HepG2 (cell line): Measurements from ENCODE around the gene BAIAP2L1. TPM values are rescaled to one million over a fixed set of nuclear protein-coding genes. Genes with fewer than 3 reads are reported as not detected.
"Not testable (repeated sequence)": the region's sequence is repeated elsewhere in the genome, so short reads cannot be mapped to it uniquely, and the experiment has no call there.

ENCODE experiments used
- ATF3 ChIP-seq: sonication (generic); formaldehyde crosslinking; IDR thresholded peaks from 2 replicates; pipeline ENCODE4 v1.4.0; 2020; ENCODE audit warnings: missing genetic modification reagents
- ETV5 ChIP-seq: IDR thresholded peaks from 2 replicates; pipeline ENCODE4 v1.6.1; 2018; ENCODE audit warnings: missing biosample characterization, missing genetic modification reagents, inconsistent platforms, borderline replicate concordance
- FOXJ3 ChIP-seq: sonication (generic); formaldehyde crosslinking; IDR thresholded peaks from 2 replicates; pipeline ENCODE4 v1.4.0; 2020; ENCODE audit warnings: missing genetic modification reagents, mild to moderate bottlenecking, borderline replicate concordance
- FOXP1 ChIP-seq, 2 experiments: fragments of 450-650 bp in 1 of 2; IDR thresholded peaks; 2 replicates each; pipeline ENCODE4 v1.6.1; 2017 to 2018; ENCODE audit warnings: antibody characterized with exemption in 1 of 2
- FUBP1 ChIP-seq: sonication (generic); formaldehyde crosslinking; IDR thresholded peaks from 2 replicates; pipeline ENCODE4 v1.5.1; 2020; ENCODE audit warnings: missing genetic modification reagents, mild to moderate bottlenecking, borderline replicate concordance
- MED1 ChIP-seq: sonication (generic); formaldehyde crosslinking; IDR thresholded peaks from 2 replicates; pipeline ENCODE4 v1.4.0; 2020; ENCODE audit warnings: missing genetic modification reagents
- MIER3 ChIP-seq: IDR thresholded peaks from 2 replicates; pipeline ENCODE4 v1.6.1; 2016; ENCODE audit warnings: missing compliant biosample characterization, borderline replicate concordance
- NFKBIZ ChIP-seq: IDR thresholded peaks from 2 replicates; pipeline ENCODE4 v1.6.1; 2018; ENCODE audit warnings: missing genetic modification reagents, missing compliant biosample characterization
- NPAS2 ChIP-seq: sonication (generic); formaldehyde crosslinking; IDR thresholded peaks from 2 replicates; pipeline ENCODE4 v1.8.0; 2022; ENCODE audit warnings: mild to moderate bottlenecking, missing genetic modification reagents, borderline replicate concordance
- PITX1 ChIP-seq: sonication (generic); formaldehyde crosslinking; IDR thresholded peaks from 2 replicates; pipeline ENCODE4 v1.5.1; 2020; ENCODE audit warnings: mild to moderate bottlenecking, missing genetic modification reagents
- RARA ChIP-seq: IDR thresholded peaks from 2 replicates; pipeline ENCODE4 v1.6.1; 2016; ENCODE audit warnings: missing genetic modification reagents, missing compliant biosample characterization
- RXRA ChIP-seq: sonication (generic); formaldehyde crosslinking; IDR thresholded peaks from 2 replicates; pipeline ENCODE4 v1.5.1; 2020; ENCODE audit warnings: missing genetic modification reagents
- RXRB ChIP-seq: IDR thresholded peaks from 2 replicates; pipeline ENCODE4 v1.6.1; 2016; ENCODE audit warnings: borderline replicate concordance, missing genetic modification reagents, missing compliant biosample characterization
- SOX5 ChIP-seq: IDR thresholded peaks from 2 replicates; pipeline ENCODE4 v1.6.1; 2016; ENCODE audit warnings: borderline replicate concordance
- SP5 ChIP-seq: IDR thresholded peaks from 2 replicates; pipeline ENCODE4 v1.6.1; 2016; ENCODE audit warnings: low read depth, borderline replicate concordance
- THRA ChIP-seq: sonication (generic); formaldehyde crosslinking; IDR thresholded peaks from 2 replicates; pipeline ENCODE4 v1.4.0; 2020; ENCODE audit warnings: missing genetic modification reagents, borderline replicate concordance
- TOE1 ChIP-seq: sonication (generic); formaldehyde crosslinking; IDR thresholded peaks from 2 replicates; pipeline ENCODE4 v1.4.0; 2020; ENCODE audit warnings: mild to moderate bottlenecking, missing genetic modification reagents
- YEATS2 ChIP-seq: sonication (generic); formaldehyde crosslinking; IDR thresholded peaks from 2 replicates; pipeline ENCODE4 v1.4.0; 2020; ENCODE audit warnings: missing genetic modification reagents, borderline replicate concordance
- ZEB1 ChIP-seq: IDR thresholded peaks from 2 replicates; pipeline ENCODE4 v1.6.1; 2012; ENCODE audit warnings: mild to moderate bottlenecking, low read depth, inconsistent platforms; ENCODE audit not compliant: insufficient replicate concordance
- ZFY ChIP-seq: sonication (generic); formaldehyde crosslinking; IDR thresholded peaks from 2 replicates; pipeline ENCODE4 v1.4.0; 2020; ENCODE audit warnings: missing genetic modification reagents
- ZKSCAN8 ChIP-seq: IDR thresholded peaks from 2 replicates; pipeline ENCODE4 v1.6.1; 2016; ENCODE audit warnings: borderline replicate concordance, missing genetic modification reagents, missing compliant biosample characterization
- ZNF121 ChIP-seq: sonication (generic); formaldehyde crosslinking; IDR thresholded peaks from 2 replicates; pipeline ENCODE4 v1.5.0; 2020; ENCODE audit warnings: mild to moderate bottlenecking, missing genetic modification reagents
- ZNF501 ChIP-seq: sonication (generic); formaldehyde crosslinking; IDR thresholded peaks from 2 replicates; pipeline ENCODE4 v1.5.1; 2020; ENCODE audit warnings: mild to moderate bottlenecking, moderate library complexity, missing genetic modification reagents
- ZNF563 ChIP-seq: sonication (generic); formaldehyde crosslinking; IDR thresholded peaks from 2 replicates; pipeline ENCODE4 v1.8.0; 2022; ENCODE audit warnings: mild to moderate bottlenecking, moderate library complexity, missing genetic modification reagents
- ZNF580 ChIP-seq: IDR thresholded peaks from 2 replicates; pipeline ENCODE4 v1.6.1; 2016; ENCODE audit warnings: low read depth, borderline replicate concordance
- polyA plus RNA-seq, 8 experiments: library from polyadenylated mRNA; depleted of rRNA in 3 of 8; stranded (reverse) in 7 of 8; unstranded in 1 of 8; fragments of >200 nt; fragmentation: Illumina TruSeq in 4 of 8; extraction: Trizol in 4 of 8; gene quantifications; 2 replicates each; pipeline versions ENCODE4 v1.2.1 to v1.2.3, GENCODE V29; 2011 to 2016; ENCODE audit warnings: low read depth in 4 of 8, missing spikeins in 1 of 8, mixed read lengths in 1 of 8; ENCODE audit not compliant: insufficient read depth in 1 of 8
- total RNA-seq, 5 experiments: library from RNA; depleted of rRNA; stranded (reverse); fragments of >200 nt; fragmentation: Illumina TruSeq; extraction: Trizol; gene quantifications; 2 replicates each; pipeline ENCODE4 v1.2.3, GENCODE V29; 2016; ENCODE audit warnings: low read depth in 1 of 5

BAIAP2L1 gene
- total and polyA plus RNA-seq, 2 of the 13 experiments (the other 11 are each of a cell fraction or from before 2014, with no cell fraction given) = 13.0 to 21.5 TPM

GRCh38 chr7:98417604-98418270, 16.8 kb upstream of the BAIAP2L1 start (continued):
- TF ChIP-seq ZEB1 (peak; percentile 94), ZFY (CRISPR knock-in tag) (peak; percentile 46; the same call in 1 of the 2 replicates), ZNF121 (peak; percentile 51; the same call in 1 of the 2 replicates), ZNF501 (CRISPR knock-in tag) (peak; percentile 30; the same call in 1 of the 2 replicates), SP5 (peak; percentile 78), NPAS2 (CRISPR knock-in tag) (peak; percentile 90; the same call in 1 of the 2 replicates), ATF3 (CRISPR knock-in tag) (peak; percentile 34; the same call in 1 of the 2 replicates), RXRB (CRISPR knock-in tag) (peak; percentile 89), FOXP1 (CRISPR knock-in tag; IDR thresholded peaks at IDR 0.05) (peak; percentile 90), RARA (CRISPR knock-in tag) (peak; percentile 93), ZKSCAN8 (CRISPR knock-in tag) (peak; percentile 49; the same call in 1 of the 2 replicates), YEATS2 (CRISPR knock-in tag) (0 out of 2 replicates have a peak, but pooled peaks have one; percentile 30), FOXJ3 (CRISPR knock-in tag) (peak; percentile 31; the same call in 1 of the 2 replicates), MIER3 (CRISPR knock-in tag) (peak; percentile 86; the same call in 1 of the 2 replicates), FUBP1 (CRISPR knock-in tag) (peak; percentile 78; the same call in 1 of the 2 replicates), RXRA (peak; percentile 86), TOE1 (CRISPR knock-in tag) (peak; percentile 27; the same call in 1 of the 2 replicates), ZNF580 (CRISPR knock-in tag) (0 out of 2 replicates have a peak, but pooled peaks have one; percentile 53), ETV5 (peak; percentile 70; the same call in 1 of the 2 replicates), MED1 (CRISPR knock-in tag) (peak; percentile 92), THRA (peak; percentile 77), PITX1 (CRISPR knock-in tag) (peak; percentile 84), NFKBIZ (CRISPR knock-in tag) (peak; percentile 94), SOX5 (CRISPR knock-in tag) (peak; percentile 73; the same call in 1 of the 2 replicates), ZNF563 (peak; percentile 37; the same call in 1 of the 2 replicates)
- not testable (repeated sequence) for TF ChIP-seq FOXP1 (IDR thresholded peaks at IDR 0.05)
